ENCODE results near the gene PMEL. TPM values are rescaled to one million over a fixed set of nuclear protein-coding genes. Genes with fewer than 3 reads are reported as not detected.

Gene PMEL
- total and polyA plus RNA-seq, 4 donors = 1.1 to 4.5 (median 2.4) TPM

DNA sequence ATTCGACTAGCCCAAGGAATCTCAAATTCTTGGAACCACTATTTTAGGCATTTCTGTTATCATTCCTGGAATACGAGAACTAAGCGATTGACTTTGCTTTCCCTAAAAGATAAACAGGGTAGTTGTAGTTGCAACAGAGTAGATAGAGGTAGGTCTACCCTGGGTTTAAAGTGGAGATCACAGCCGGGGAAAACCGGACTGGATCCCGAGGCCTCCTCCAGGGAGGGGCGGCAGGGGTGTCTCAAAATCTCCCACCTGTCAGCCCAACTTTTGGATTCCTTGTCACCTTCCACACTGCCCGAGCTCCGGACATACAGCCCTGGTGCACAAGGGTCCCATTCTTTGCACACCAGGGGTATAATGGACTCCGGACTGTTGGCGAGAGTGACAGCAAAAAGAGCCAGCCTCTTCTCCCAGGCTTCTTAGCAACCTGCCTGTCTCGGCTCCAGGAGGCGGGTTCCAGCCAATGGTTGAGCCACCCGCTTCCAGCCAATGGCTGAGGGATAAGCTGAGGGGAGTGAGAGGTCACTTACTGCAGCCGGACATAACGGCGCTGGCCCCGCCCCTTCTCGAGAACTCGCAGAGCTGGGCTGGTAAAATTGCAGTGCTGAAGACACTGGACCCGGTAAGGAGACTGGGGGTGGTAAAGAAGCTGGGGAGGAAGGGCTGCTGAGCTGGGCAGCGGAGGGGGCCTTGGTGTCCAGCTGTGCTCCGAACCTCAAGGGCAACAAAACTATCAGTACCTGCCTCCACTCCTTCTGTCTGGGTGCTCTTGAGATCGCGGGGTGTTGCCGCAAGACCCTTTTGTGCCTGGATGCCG, 31.1 kb upstream of the PMEL start, which contains the start of gene SUOX:
Gene SUOX (plus strand): TSS at position 562 of the 820 bp plus-strand sequence. CDS start 4,946 bp downstream, outside the sequence.
- H3K4me3 ChIP-seq (ENCODE audit: low read depth in 1 of 3, low read length in 3 of 3) = peak within 1 kb of the TSS; percentile 58 to 92 (median 87)
- TF ChIP-seq MAX (IDR thresholded peaks at IDR 0.05) = no peak
- TF ChIP-seq SP1 (IDR thresholded peaks at IDR 0.05) = peak; percentile 90
- peak; percentile 84 for TF ChIP-seq YY1 (IDR thresholded peaks at IDR 0.05)
- TF ChIP-seq JUND (IDR thresholded peaks at IDR 0.05) = peak in 1 of 2 donors; percentile 25
- peak; percentile 82 for TF ChIP-seq HNF4G (IDR thresholded peaks at IDR 0.05)
- TF ChIP-seq TAF1 (conservative IDR thresholded peaks at IDR 0.05) = peak; percentile 70
- no peak for TF ChIP-seq EGR1 (IDR thresholded peaks at IDR 0.05; ENCODE audit: low read depth in 2 of 2)
- TF ChIP-seq, protein P1, sequence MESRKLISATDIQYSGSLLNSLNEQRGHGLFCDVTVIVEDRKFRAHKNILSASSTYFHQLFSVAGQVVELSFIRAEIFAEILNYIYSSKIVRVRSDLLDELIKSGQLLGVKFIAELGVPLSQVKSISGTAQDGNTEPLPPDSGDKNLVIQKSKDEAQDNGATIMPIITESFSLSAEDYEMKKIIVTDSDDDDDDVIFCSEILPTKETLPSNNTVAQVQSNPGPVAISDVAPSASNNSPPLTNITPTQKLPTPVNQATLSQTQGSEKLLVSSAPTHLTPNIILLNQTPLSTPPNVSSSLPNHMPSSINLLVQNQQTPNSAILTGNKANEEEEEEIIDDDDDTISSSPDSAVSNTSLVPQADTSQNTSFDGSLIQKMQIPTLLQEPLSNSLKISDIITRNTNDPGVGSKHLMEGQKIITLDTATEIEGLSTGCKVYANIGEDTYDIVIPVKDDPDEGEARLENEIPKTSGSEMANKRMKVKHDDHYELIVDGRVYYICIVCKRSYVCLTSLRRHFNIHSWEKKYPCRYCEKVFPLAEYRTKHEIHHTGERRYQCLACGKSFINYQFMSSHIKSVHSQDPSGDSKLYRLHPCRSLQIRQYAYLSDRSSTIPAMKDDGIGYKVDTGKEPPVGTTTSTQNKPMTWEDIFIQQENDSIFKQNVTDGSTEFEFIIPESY (IDR thresholded peaks at IDR 0.05) = no peak
- TF ChIP-seq RXRA (IDR thresholded peaks at IDR 0.05) = peak; percentile 69 to 71
- TF ChIP-seq, protein P2, sequence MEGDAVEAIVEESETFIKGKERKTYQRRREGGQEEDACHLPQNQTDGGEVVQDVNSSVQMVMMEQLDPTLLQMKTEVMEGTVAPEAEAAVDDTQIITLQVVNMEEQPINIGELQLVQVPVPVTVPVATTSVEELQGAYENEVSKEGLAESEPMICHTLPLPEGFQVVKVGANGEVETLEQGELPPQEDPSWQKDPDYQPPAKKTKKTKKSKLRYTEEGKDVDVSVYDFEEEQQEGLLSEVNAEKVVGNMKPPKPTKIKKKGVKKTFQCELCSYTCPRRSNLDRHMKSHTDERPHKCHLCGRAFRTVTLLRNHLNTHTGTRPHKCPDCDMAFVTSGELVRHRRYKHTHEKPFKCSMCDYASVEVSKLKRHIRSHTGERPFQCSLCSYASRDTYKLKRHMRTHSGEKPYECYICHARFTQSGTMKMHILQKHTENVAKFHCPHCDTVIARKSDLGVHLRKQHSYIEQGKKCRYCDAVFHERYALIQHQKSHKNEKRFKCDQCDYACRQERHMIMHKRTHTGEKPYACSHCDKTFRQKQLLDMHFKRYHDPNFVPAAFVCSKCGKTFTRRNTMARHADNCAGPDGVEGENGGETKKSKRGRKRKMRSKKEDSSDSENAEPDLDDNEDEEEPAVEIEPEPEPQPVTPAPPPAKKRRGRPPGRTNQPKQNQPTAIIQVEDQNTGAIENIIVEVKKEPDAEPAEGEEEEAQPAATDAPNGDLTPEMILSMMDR (IDR thresholded peaks at IDR 0.05; ENCODE audit: low read depth, low read length, missing input control) = no peak
- TF ChIP-seq HNF4A (conservative IDR thresholded peaks at IDR 0.05) = peak; percentile 81 to 85
- TF ChIP-seq, protein P3, sequence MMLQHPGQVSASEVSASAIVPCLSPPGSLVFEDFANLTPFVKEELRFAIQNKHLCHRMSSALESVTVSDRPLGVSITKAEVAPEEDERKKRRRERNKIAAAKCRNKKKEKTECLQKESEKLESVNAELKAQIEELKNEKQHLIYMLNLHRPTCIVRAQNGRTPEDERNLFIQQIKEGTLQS (IDR thresholded peaks at IDR 0.05) = peak; percentile 16
- TF ChIP-seq FOXA2 (IDR thresholded peaks at IDR 0.05) = no peak
- TF ChIP-seq GABPA (IDR thresholded peaks at IDR 0.05 in 1 of 2, conservative IDR thresholded peaks at IDR 0.05 in 1 of 2) = peak in 1 of 2 donors; percentile 75
- TF ChIP-seq, protein P4, sequence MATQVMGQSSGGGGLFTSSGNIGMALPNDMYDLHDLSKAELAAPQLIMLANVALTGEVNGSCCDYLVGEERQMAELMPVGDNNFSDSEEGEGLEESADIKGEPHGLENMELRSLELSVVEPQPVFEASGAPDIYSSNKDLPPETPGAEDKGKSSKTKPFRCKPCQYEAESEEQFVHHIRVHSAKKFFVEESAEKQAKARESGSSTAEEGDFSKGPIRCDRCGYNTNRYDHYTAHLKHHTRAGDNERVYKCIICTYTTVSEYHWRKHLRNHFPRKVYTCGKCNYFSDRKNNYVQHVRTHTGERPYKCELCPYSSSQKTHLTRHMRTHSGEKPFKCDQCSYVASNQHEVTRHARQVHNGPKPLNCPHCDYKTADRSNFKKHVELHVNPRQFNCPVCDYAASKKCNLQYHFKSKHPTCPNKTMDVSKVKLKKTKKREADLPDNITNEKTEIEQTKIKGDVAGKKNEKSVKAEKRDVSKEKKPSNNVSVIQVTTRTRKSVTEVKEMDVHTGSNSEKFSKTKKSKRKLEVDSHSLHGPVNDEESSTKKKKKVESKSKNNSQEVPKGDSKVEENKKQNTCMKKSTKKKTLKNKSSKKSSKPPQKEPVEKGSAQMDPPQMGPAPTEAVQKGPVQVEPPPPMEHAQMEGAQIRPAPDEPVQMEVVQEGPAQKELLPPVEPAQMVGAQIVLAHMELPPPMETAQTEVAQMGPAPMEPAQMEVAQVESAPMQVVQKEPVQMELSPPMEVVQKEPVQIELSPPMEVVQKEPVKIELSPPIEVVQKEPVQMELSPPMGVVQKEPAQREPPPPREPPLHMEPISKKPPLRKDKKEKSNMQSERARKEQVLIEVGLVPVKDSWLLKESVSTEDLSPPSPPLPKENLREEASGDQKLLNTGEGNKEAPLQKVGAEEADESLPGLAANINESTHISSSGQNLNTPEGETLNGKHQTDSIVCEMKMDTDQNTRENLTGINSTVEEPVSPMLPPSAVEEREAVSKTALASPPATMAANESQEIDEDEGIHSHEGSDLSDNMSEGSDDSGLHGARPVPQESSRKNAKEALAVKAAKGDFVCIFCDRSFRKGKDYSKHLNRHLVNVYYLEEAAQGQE (IDR thresholded peaks at IDR 0.05) = peak; percentile 87
- peak; percentile 81 for TF ChIP-seq NR2F2 (IDR thresholded peaks at IDR 0.05)
- TF ChIP-seq FOXA1 (IDR thresholded peaks at IDR 0.05) = peak; percentile 33
- peak; percentile 39 to 66 for TF ChIP-seq RAD21 (IDR thresholded peaks at IDR 0.05)
- peak; percentile 89 for DNase-seq (ENCODE audit: low spot score)
- peak within 1 kb of the TSS; percentile 34 to 78 for H3K9ac ChIP-seq (ENCODE audit: low read depth in 1 of 2, low read length in 2 of 2)
- no peaks in the 10 kb centered on the region for H3K27me3 ChIP-seq (ENCODE audit: control insufficient read depth in 4 of 4, insufficient read depth in 4 of 4, low read length in 3 of 4)
- peaks cover 8 to 23% (median 21%) of the 10 kb centered on the region in 4 donors for H3K36me3 ChIP-seq (ENCODE audit: control insufficient read depth in 4 of 4, insufficient read depth in 3 of 4, low read depth in 1 of 4, low read length in 3 of 4)
- H3K4me1 ChIP-seq (ENCODE audit: control insufficient read depth in 4 of 4, insufficient read depth in 4 of 4, low read length in 3 of 4) = peaks cover 5 to 42% (median 33%) of the 10 kb centered on the region in 4 donors
- WGBS = 1% methylated on average over 27 of the region's 27 CpGs
- H3K27ac ChIP-seq (ENCODE audit: low read depth in 1 of 2, low read length in 2 of 2) = peak within 1 kb of the TSS; percentile 82 to 89
- no peaks in the 10 kb centered on the region for H3K9me3 ChIP-seq (ENCODE audit: control insufficient read depth in 4 of 4, low read length in 3 of 4)

All from liver (tissue), 9 donors.